HepG2 (cell line): ENCODE results near the gene NARF. TPM values are rescaled to one million over a fixed set of nuclear protein-coding genes. Genes with fewer than 3 reads are reported as not detected.
"Not testable (repeated sequence)": the region's sequence is repeated elsewhere in the genome, so short reads cannot be mapped to it uniquely, and the experiment has no call there.

ENCODE experiments used
- ATAC-seq: fragments of 200-7000 bp; cut with Tn5 transposase; 3 replicates; pipeline ENCODE4 v1.9.1; 2020; ENCODE audit warnings: mild to moderate bottlenecking, moderate library complexity
- BruUV-seq: library from RNA; stranded (reverse); fragments of 400-500 nt; replicated peaks from 2 replicates; lab custom pipeline; 2021; lab: Mats Ljungman, UMichigan
- CTCF ChIA-PET: fragments of 300-600 bp; formaldehyde crosslinking; extraction: SDS; loops from one replicate; lab custom pipeline; 2021; ENCODE audit warnings: low total read pairs, inconsistent platforms, low intra/inter-chr PET ratio; lab: Yijun Ruan, JAX
- POLR2A ChIA-PET: fragments of 350-600 bp; sonication (Branson Sonifier 250); formaldehyde crosslinking; loops from one replicate; lab custom pipeline; 2020; ENCODE audit warnings: antibody characterized with exemption, inconsistent platforms; lab: Yijun Ruan, JAX
- DNase-seq: peaks from one replicate; pipeline ENCODE4 v3.0.0-alpha.2; 2015; ENCODE audit warnings: low spot score
- FAIRE-seq: peaks from 3 replicates; lab custom pipeline; 2011; peaks lifted over from hg19 to GRCh38; lab: Jason Lieb, UNC
- H2AFZ ChIP-seq: one replicate; pipeline ENCODE4 v1.6.1; 2011; ENCODE audit warnings: low read length, inconsistent platforms
- H3K27ac ChIP-seq: fragments of 300-600 bp; 3 replicates; pipeline ENCODE4 v1.8.0; 2011; ENCODE audit warnings: mixed run types, mild to moderate bottlenecking, mixed read lengths, low read length, inconsistent platforms; ENCODE audit not compliant: insufficient read depth; ENCODE audit errors: extremely low read length
- H3K27me3 ChIP-seq, 2 experiments: fragments of 200-600 bp in 1 of 2; 2 replicates in 1 of 2; 3 replicates in 1 of 2; pipeline versions ENCODE4 v1.6.0 to v1.8.0; 2011; ENCODE audit warnings: low read length in 2 of 2, mild to moderate bottlenecking in 2 of 2, moderate library complexity in 2 of 2, inconsistent platforms in 1 of 2; ENCODE audit not compliant: insufficient read depth in 2 of 2, control insufficient read depth in 1 of 2
- H3K36me3 ChIP-seq, 2 experiments: fragments of 200-600 bp in 1 of 2; replicated peaks in 1 of 2; 2 replicates in 1 of 2; 3 replicates in 1 of 2; pipeline versions ENCODE4 v1.5.1 to v1.8.0; 2011; ENCODE audit warnings: low read length in 2 of 2, inconsistent platforms in 1 of 2; ENCODE audit not compliant: insufficient read depth in 2 of 2, control insufficient read depth in 1 of 2
- H3K4me1 ChIP-seq: 2 replicates; pipeline ENCODE4 v1.5.1; 2012; ENCODE audit warnings: low read length, inconsistent platforms; ENCODE audit not compliant: insufficient read depth
- H3K4me2 ChIP-seq: 2 replicates; pipeline ENCODE4 v1.6.0; 2011; ENCODE audit warnings: low read depth, low read length, inconsistent platforms
- H3K4me3 ChIP-seq, 3 experiments: fragments of 200-600 bp in 1 of 3; sonication (generic), shearing (Covaris generic) in 1 of 3; replicated peaks in 1 of 3; 2 replicates each; pipeline ENCODE4 v1.5.1; 2011 to 2016; ENCODE audit warnings: low read length in 3 of 3, inconsistent platforms in 2 of 3, low read depth in 2 of 3, mild to moderate bottlenecking in 2 of 3, control low read depth in 1 of 3, mixed read lengths in 1 of 3; ENCODE audit not compliant: insufficient read depth in 1 of 3
- H3K79me2 ChIP-seq: one replicate; pipeline ENCODE4 v1.6.1; 2011; ENCODE audit warnings: low read length, inconsistent platforms; ENCODE audit not compliant: insufficient read depth
- H3K9ac ChIP-seq: 2 replicates; pipeline ENCODE4 v1.6.0; 2011; ENCODE audit warnings: mild to moderate bottlenecking, low read depth, low read length, inconsistent platforms; ENCODE audit not compliant: insufficient read depth
- H3K9me3 ChIP-seq: 2 replicates; pipeline ENCODE4 v1.5.1; 2012; ENCODE audit warnings: mild to moderate bottlenecking, low read length
- H4K20me1 ChIP-seq: 2 replicates; pipeline ENCODE4 v1.6.0; 2011; ENCODE audit warnings: inconsistent platforms, mild to moderate bottlenecking, low read length, moderate library complexity; ENCODE audit not compliant: insufficient read depth
- BCL6 ChIP-seq: IDR thresholded peaks from 2 replicates; pipeline ENCODE4 v1.6.1; 2016; ENCODE audit warnings: missing genetic modification reagents, missing compliant biosample characterization
- ZNF280B ChIP-seq: sonication (generic); formaldehyde crosslinking; IDR thresholded peaks from 2 replicates; pipeline ENCODE4 v1.5.0; 2020; ENCODE audit warnings: missing genetic modification reagents, mild to moderate bottlenecking, borderline replicate concordance
- ZNF687 ChIP-seq: sonication (generic); formaldehyde crosslinking; IDR thresholded peaks from 2 replicates; pipeline ENCODE4 v1.5.1; 2020; ENCODE audit warnings: mild to moderate bottlenecking, missing genetic modification reagents, moderate library complexity
- WGBS: methylation state at CpG from one replicate; pipeline ENCODE4 v1.1.6; 2017; ENCODE audit warnings: low lambda C conversion rate; 5-methylcytosine and 5-hydroxymethylcytosine counted together
- in situ Hi-C: cut with HindIII; loops from 2 replicates; pipeline ENCODE4 v1.10.0; 2017; ENCODE audit warnings: low pct_unique_long_range_greater_than_20kb; ENCODE audit not compliant: extremely low pct_ligation_motif_present
- intact Hi-C: fragments of 100-400 bp; cut with micrococcal nuclease; formaldehyde crosslinking; loops from one replicate; pipeline ENCODE4 v1.10.0; 2022; ENCODE audit not compliant: unreplicated experiment
- polyA plus RNA-seq, 8 experiments: library from polyadenylated mRNA; depleted of rRNA in 3 of 8; stranded (reverse) in 7 of 8; unstranded in 1 of 8; fragments of >200 nt; fragmentation: Illumina TruSeq in 4 of 8; extraction: Trizol in 4 of 8; gene quantifications; 2 replicates each; pipeline versions ENCODE4 v1.2.1 to v1.2.3, GENCODE V29; 2011 to 2016; ENCODE audit warnings: low read depth in 4 of 8, missing spikeins in 1 of 8, mixed read lengths in 1 of 8; ENCODE audit not compliant: insufficient read depth in 1 of 8
- total RNA-seq, 5 experiments: library from RNA; depleted of rRNA; stranded (reverse); fragments of >200 nt; fragmentation: Illumina TruSeq; extraction: Trizol; gene quantifications; 2 replicates each; pipeline ENCODE4 v1.2.3, GENCODE V29; 2016; ENCODE audit warnings: low read depth in 1 of 5

Gene NARF
- total and polyA plus RNA-seq, 2 of the 13 experiments (the other 11 are each of a cell fraction or from before 2014, with no cell fraction given): 61.1 to 144 TPM

GRCh38 chr17:82453151-82453550 is 5.4 kb upstream of the NARF start:
- POLR2A ChIA-PET: not testable (repeated sequence)

GRCh38 chr17:82453706-82454105 is 4.8 kb upstream of the NARF start:
- Histone ChIP-seq H3K79me2 (peaks cover 13% of the 10 kb centered on the region), H3K4me1 (peaks cover 56% of the 10 kb centered on the region)
- H3K9me3 ChIP-seq, intact Hi-C loops, H3K4me3 ChIP-seq, ATAC-seq, H3K36me3 ChIP-seq, H4K20me1 ChIP-seq, H3K4me2 ChIP-seq, FAIRE-seq, H2AFZ ChIP-seq, BruUV-seq, in situ Hi-C loops, POLR2A ChIA-PET, H3K27ac ChIP-seq, CTCF ChIA-PET, H3K9ac ChIP-seq, H3K27me3 ChIP-seq, DNase-seq: not testable (repeated sequence)
- WGBS: 85% methylated on average over 16 of the region's 21 CpGs
- TF ChIP-seq ZNF280B (CRISPR knock-in tag): peak; percentile 31; the same call in 1 of the 2 replicates
- 0 out of 2 replicates have a peak, but pooled peaks have one; percentile 1 for TF ChIP-seq ZNF687 (CRISPR knock-in tag)

More at GRCh38 chr17:82453151-82453550, 5.4 kb upstream of the NARF start:
- FAIRE-seq, H3K36me3 ChIP-seq, H4K20me1 ChIP-seq, CTCF ChIA-PET, H3K27me3 ChIP-seq, H2AFZ ChIP-seq, H3K9me3 ChIP-seq, intact Hi-C loops, ATAC-seq, in situ Hi-C loops, H3K4me3 ChIP-seq, H3K9ac ChIP-seq, H3K27ac ChIP-seq, H3K4me2 ChIP-seq, BruUV-seq, DNase-seq: not testable (repeated sequence)
- Histone ChIP-seq H3K4me1 (peaks cover 56% of the 10 kb centered on the region), H3K79me2 (peaks cover 13% of the 10 kb centered on the region)
- 56% methylated on average over 7 of the region's 7 CpGs for WGBS
- peak; percentile 67 for TF ChIP-seq BCL6 (CRISPR knock-in tag)
